RWPE2 (cell line): ENCODE measurements around the gene LONRF2.

Source experiments
- ATAC-seq: fragments of 200-7000 bp; cut with Tn5 transposase; 3 replicates; pipeline ENCODE4 v1.9.1; 2021; ENCODE audit warnings: low read depth
- DNase-seq: peaks from one replicate; pipeline ENCODE4 v3.0.0-alpha.2; 2020; ENCODE audit warnings: low spot score
- H3K27ac ChIP-seq: fragments of 450-650 bp; 2 replicates; pipeline ENCODE4 v1.5.1; 2017; ENCODE audit warnings: mild to moderate bottlenecking; ENCODE audit not compliant: poor library complexity, severe bottlenecking
- H3K27me3 ChIP-seq: fragments of 250-450 bp; sonication (Bioruptor Pico); 2 replicates; pipeline ENCODE4 v1.5.1; 2021; ENCODE audit warnings: mild to moderate bottlenecking, moderate library complexity; ENCODE audit not compliant: insufficient read depth, poor library complexity, severe bottlenecking
- H3K36me3 ChIP-seq: fragments of 250-450 bp; sonication (Bioruptor Pico); 2 replicates; pipeline ENCODE4 v1.5.1; 2020; ENCODE audit warnings: low read depth, mild to moderate bottlenecking, moderate library complexity
- H3K4me1 ChIP-seq: fragments of 250-450 bp; sonication (Bioruptor Pico); 2 replicates; pipeline ENCODE4 v1.5.1; 2021; ENCODE audit warnings: mild to moderate bottlenecking, moderate library complexity; ENCODE audit not compliant: insufficient read depth, poor library complexity, severe bottlenecking
- H3K4me3 ChIP-seq: fragments of 250-450 bp; sonication (Bioruptor Pico); 2 replicates; pipeline ENCODE4 v1.5.1; 2021; ENCODE audit warnings: mild to moderate bottlenecking, moderate library complexity; ENCODE audit not compliant: severe bottlenecking
- H3K9me3 ChIP-seq: fragments of 250-450 bp; sonication (Bioruptor Pico); 2 replicates; pipeline ENCODE4 v1.5.1; 2021; ENCODE audit warnings: mild to moderate bottlenecking, moderate library complexity; ENCODE audit not compliant: severe bottlenecking
- CTCF ChIP-seq: fragments of 450-650 bp; IDR thresholded peaks from one replicate; pipeline ENCODE4 v1.5.1; 2017; ENCODE audit warnings: mild to moderate bottlenecking, moderate library complexity; ENCODE audit not compliant: poor library complexity, severe bottlenecking

The LONRF2 gene

GRCh38 chr2:100292022-100292580 is 30.2 kb downstream of the LONRF2 start:
- Histone ChIP-seq H3K27me3 (no peaks in the 10 kb centered on the region), H3K4me3 (no peak overlapping the region), H3K4me1 (peaks cover 18% of the 10 kb centered on the region), H3K27ac (peak overlapping the region; percentile 18), H3K36me3 (no peaks in the 10 kb centered on the region), H3K9me3 (no peaks in the 10 kb centered on the region)
- ATAC-seq (peak; percentile 89), DNase-seq (peak; percentile 76)
- TF ChIP-seq CTCF = no peak

GRCh38 chr2:100291152-100291970 is 30.9 kb downstream of the LONRF2 start:
- ATAC-seq (peak; percentile 93), DNase-seq (no peak)
- Histone ChIP-seq H3K27me3 (peaks cover 2% of the 10 kb centered on the region), H3K9me3 (no peaks in the 10 kb centered on the region), H3K27ac (peak overlapping the region; percentile 18), H3K4me3 (no peak overlapping the region), H3K4me1 (peaks cover 18% of the 10 kb centered on the region), H3K36me3 (no peaks in the 10 kb centered on the region)
- TF ChIP-seq CTCF = no peak

GRCh38 chr2:100290718-100291151 is 31.6 kb downstream of the LONRF2 start:
- TF ChIP-seq CTCF = no peak
- DNase-seq (no peak), ATAC-seq (no peak)
- H3K9me3 ChIP-seq = no peaks in the 10 kb centered on the region
- H3K27ac ChIP-seq = no peak overlapping the region
- H3K4me1 ChIP-seq = peaks cover 18% of the 10 kb centered on the region
- no peak overlapping the region for H3K4me3 ChIP-seq
- peaks cover 5% of the 10 kb centered on the region for H3K27me3 ChIP-seq
- no peaks in the 10 kb centered on the region for H3K36me3 ChIP-seq

- H3K9me3 ChIP-seq = no peaks in the 10 kb centered on the region
- H3K4me1 ChIP-seq = peaks cover 18% of the 10 kb centered on the region
Measured at GRCh38 chr2:100289020-100289419, 33.3 kb downstream of the LONRF2 start.

More at GRCh38 chr2:100289020-100289419, 33.3 kb downstream of the LONRF2 start:
- Histone ChIP-seq H3K36me3 (no peaks in the 10 kb centered on the region), H3K27me3 (peaks cover 5% of the 10 kb centered on the region), H3K4me3 (no peak overlapping the region), H3K27ac (no peak overlapping the region)
- TF ChIP-seq CTCF = no peak
- no peak for ATAC-seq
- DNase-seq = no peak
